ENCODE measurements around the gene G2E3.
A peak's percentile ranks its signal among the peaks of the same experiment; 100 is the strongest.
"Not testable (repeated sequence)": the region's sequence is repeated elsewhere in the genome, so short reads cannot be mapped to it uniquely, and the experiment has no call there.

Gene G2E3

DNA sequence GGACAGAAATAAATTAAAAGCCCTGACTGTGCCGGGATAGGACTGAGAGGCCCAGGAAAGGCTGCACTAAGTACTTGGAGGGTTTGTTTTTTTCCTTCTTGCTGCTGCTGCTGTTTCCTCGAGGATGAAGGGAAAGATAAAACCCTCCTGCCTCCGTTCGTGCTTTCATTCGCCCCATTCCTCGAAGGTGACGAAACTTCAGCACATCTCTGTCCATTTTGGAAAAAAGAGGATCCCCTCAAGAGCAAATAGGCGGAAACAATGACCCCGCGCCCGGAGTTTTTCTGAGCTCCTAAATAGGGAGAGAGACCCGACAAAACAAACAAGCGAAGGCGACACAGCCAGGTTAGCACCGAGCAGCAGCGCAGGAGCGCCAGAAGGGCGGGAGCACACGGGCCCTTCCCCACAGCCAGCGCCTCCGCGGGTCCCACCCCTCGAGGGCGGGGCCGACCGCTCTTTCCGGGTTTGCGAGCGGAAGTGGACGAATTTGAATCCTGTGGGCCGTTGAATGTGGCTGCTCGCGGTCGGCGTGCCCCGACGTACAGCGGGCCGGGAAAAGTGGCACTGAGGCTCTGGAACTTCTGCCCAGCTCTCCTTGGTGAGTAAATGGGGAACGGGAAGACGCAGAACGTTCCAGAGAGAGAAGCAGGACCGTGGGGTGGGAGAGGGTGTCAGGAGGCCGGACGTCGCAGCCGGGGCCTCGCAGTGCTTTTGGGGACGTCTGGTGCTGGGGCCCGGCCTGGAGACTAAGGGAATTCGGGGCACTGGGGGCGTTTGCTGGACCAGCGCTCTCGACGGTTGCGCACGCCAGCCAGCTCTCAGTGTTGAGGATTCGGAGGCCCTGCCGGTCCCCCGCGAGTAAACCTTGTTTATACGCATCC, at the start of gene G2E3:
TSS of gene G2E3 (plus strand) at position 484 of the 881 bp plus-strand sequence. CDS start 21,922 bp downstream, outside the sequence.
- peak; percentile 83 for DNase-seq

GRCh38 chr14:30517737-30518136, 41.2 kb upstream of the G2E3 start:
- DNase-seq: no peak

DNA sequence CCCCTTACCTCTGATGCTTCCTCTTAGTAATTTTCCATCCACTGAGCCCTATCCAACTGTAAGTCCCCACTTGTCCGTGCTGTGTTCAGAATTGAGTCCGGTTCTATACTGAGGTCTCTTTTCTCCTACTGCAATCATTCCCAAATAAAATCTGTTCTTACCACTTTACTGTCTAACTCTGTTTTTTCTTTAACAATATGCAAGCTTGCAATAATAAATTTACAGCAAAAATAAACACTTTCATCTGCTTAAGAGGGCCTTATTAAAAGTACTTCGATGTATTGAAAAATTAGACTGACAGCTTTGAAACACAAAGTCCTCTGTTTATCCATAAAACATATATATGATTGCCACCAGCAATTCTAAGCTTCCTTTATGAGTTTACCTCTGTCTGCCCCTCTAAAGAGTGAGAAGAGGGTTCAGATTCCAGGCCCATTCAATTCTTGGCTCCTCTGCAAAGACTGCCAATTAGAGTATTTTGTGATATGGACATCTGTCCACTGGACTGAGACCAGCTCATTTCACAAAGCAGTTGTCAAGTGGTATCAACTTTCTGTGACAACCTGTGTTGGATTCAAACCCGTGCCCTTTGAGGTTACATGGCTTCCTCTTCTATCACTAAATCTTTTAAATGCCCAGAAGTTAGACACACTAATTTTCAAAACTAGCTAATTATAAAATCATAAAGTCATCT, 39.9 kb upstream of the G2E3 start:
- DNase-seq: no peak

- DNase-seq: no peak
Observed at GRCh38 chr14:30519961-30520360, 39.0 kb upstream of the G2E3 start.

GRCh38 chr14:30520536-30520935, 38.4 kb upstream of the G2E3 start:
- no peak for DNase-seq

DNA sequence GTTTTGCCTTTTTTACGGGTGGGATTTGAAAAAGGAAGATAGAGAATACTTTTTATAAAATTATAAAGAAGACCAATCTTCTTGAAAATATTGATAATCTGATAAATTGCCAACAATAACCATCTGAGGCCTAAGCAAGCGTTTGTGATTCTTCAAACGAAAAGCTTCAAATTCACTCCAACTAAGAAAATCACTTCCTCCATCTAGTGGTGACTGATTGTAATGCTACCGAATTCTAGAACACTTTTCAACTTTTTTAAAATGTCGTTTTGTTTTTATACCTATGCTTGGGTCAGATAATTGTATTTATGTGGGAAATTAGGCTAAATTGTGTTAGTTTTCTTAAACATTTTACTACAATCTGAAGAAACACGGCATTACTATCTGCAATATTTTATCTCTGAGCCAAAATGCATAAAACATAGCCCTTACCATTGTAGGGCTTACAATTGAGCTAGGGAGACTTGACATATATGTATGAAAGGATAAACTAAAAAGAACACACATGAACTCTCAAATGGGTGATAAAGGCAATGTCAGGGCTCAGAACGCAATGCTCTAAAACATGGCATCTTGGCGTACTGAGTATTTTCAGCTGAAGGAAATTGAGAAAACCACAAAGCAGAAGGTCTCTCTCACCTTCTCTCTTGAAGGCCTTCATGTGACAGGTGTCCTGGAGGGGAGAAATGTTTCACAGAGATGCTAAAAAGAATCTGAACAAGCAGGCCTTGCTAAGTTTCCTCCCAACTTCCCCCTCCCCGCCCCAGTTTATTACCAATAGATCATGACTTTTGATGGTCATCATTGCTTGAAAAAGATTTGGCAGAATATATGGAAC, 36.8 kb upstream of the G2E3 start:
- DNase-seq: no peak

DNA sequence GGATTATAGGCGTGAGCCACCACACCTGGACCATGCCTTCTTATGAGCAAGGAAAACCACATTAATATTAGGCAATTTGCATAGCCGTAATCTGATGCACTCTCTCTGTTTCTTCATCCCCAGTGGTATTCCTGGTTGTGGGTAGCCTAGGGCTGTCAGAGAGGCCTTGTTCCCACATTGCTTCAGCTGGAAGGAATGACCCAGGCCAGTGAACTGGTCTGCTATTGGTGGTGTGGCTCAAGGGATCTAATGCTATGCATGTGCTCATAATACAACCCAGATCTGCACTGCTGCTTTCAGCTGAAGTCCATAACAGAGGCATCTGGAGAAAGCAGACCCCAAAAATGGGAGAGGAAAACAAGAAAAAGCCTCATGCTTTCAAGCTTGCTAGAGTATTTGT, 33.1 kb upstream of the G2E3 start:
- DNase-seq: no peak

- DNase-seq: no peak
Observed at GRCh38 chr14:30527196-30527595, 31.8 kb upstream of the G2E3 start.

DNA sequence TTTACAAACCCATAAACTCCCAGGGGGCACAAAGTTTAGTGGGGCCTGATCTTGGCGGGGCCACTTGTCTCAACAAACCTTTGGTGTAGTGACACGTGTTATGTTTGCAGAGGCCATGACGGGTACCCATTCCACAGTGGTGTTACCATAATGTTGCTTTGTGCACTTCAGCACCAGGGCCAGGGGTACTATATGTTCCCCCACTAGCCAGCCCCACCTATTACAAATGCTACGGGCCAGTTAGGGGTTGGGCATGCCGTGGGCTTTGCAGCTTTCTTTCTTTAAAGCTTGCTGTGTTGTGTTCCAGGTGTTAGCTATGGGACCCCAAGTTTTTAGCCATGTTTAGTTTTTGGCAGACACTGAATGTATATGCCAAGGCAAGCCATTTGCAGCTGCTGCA, 30.8 kb upstream of the G2E3 start:
- no peak for DNase-seq

DNA sequence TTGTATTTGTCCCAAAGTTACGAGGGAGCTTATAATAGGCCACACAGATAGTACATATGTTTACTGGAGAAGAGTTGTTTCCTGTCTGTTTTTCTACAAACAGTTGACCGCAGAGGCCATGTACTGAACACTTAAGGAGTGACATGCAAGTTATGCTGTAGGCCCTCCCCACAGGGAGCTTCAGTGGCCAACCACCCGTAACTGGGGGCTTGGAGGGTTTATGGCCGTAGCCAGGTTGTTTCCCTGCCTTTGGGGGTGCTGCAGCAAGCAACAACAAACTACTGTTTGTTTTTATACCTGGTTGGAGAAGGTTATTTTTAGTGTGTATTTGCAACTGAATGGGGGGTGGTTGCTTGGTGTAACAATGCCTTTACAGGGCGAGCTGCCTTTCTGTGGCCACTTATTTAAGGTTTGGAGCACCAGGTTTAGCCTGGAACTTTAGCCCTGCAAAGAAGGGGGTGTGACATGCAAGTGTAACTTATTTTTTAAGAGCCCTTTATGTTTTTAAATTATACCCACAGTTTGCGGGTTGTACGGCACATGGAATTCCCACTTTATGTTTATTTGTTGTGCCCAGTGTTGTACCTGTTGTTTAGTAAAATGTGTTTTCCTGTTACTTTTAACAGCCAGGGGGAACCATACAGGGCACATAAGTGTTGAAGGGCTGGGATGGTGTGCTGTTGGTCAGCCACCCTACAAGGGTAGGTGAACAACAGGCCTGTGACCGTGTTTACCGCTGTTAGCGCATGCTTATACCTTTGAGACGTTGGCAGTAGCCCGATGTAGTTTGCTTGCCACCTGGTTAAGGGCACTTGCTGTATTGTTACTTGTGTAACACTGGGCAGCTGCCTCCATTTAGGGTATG, 29.9 kb upstream of the G2E3 start:
- DNase-seq: no peak

GRCh38 chr14:30532264-30532663, 26.7 kb upstream of the G2E3 start:
- DNase-seq: no peak

- DNase-seq: no peak
Observed at GRCh38 chr14:30533126-30533525, 25.8 kb upstream of the G2E3 start.

- DNase-seq: no peak
Observed at GRCh38 chr14:30541318-30541717, 17.6 kb upstream of the G2E3 start.

- DNase-seq: not testable (repeated sequence)
Observed at GRCh38 chr14:30546735-30547134, 12.2 kb upstream of the G2E3 start.

DNA sequence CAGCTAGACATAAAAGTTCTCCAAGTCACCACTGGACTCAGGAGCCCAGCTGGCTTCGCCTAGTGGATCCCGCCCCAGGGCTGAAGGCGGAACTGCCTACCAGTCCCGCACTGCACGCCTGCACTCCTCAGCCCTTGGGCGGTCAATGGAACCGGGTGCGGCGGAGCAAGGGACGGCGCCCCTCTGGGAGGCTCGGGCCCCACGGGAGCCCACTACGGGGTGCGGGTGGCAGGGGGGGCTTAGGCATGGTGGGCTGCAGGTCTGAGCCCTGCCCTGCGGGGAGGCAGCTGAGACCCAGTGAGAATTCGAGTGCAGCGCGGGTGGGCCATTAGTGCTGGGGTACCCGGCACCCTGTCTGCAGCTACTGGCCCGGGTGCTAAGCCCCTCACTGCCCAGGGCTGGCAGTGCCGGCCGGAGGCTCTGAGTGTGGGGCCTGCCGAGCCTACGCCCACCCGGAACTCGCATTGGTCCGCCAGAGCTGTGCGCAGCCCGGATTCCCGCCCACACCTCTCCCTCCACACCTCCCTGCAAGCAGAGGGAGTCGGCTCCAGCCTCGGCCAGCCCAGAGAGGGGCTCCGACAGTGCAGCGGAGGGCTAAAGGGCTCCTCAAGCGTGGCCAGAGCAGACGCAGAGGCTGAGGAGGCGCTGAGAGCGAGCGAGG, 11.4 kb upstream of the G2E3 start:
- no peak for DNase-seq

DNA sequence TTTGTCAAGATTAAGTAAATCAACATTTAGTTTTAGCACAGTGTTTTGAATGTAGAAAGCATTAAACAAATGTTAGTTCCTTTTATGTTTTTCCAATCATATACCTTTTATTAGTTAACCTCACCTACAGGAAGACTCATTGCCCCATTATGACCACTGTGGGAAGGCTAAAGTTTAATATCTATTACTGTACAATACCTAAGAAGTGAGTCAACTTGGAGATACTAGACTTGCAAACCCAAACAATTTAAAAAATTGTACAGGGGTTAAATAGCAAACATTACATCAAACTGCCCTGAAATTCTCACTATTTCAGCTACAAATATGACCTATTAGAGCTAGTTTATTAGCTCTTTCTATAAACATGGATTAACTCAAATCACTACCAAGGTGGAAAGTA, 8.6 kb upstream of the G2E3 start:
- DNase-seq: no peak

- peak; percentile 2 for DNase-seq
Observed at GRCh38 chr14:30551460-30551859, 7.5 kb upstream of the G2E3 start.

DNA sequence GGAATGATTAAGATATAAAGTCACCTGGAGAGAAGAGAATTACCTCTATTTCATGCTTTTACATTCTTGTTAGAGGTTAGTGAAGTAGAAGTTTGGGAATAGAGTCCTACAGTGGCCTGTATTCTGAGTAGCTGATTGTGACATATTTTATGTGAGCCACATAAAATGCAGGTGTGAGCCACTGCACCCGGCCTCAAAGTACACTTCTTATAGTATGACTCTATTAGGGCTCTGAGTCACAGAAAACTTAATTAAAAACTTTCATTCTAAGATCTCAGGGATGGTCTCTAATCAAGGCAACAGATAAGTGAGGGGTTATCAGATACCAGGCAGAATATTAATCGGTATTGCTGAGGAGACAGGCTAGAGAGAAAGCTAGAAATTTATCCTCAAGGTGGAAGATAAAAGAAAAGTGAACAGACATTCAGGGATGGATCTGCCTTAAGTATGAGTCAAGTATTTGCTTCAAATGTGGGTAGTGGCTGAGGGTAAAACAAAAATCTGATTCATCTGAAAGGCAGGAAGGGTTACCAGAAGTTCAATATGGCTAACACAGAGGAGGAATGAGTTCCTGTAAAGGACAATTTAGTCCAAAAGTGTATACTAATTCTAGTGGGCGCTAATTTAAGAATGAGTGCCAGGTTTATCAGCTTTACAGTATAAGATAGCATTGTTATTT, 5.5 kb upstream of the G2E3 start:
- DNase-seq: no peak

GRCh38 chr14:30558362-30558674, 640 bp upstream of the G2E3 start:
- no peak for DNase-seq

DNA sequence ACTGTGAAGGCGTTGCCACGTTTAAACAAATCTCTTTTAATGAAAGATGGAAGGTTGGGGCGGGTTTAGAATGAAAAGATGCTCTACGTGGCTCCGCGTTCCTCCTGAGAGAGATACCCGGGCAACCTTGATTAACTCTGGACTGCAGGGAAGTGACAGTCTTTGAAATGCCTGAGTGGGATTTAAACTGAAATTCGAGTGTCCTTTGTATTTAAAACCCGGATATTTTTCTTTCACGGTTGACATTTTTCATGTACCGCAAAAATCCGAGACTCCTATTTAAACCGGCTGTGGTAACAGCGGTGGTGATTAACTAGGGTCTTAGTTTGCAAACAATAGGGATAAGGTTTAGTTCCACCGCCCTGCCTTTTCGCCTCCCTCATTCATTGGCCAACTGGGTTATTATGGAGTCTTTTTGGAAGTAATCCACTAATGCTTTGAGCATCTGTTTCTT, 707 bp downstream of the G2E3 start:
- DNase-seq: no peak

GRCh38 chr14:30560581-30560980, 1.6 kb downstream of the G2E3 start:
- DNase-seq: no peak

Measured in NCI-H510A (cell line).